ENCODE measurements around the gene FGD2. TPM values are rescaled to one million over a fixed set of nuclear protein-coding genes. Genes with fewer than 3 reads are reported as not detected.

FGD2 gene
- total RNA-seq, 4 donors from 2014 or later = 11.6 to 34.5 (median 22.5) TPM

GRCh38 chr6:36971921-36972673 is 33.4 kb upstream of the FGD2 start:
- TF ChIP-seq EP300 (IDR thresholded peaks at IDR 0.05) (no peak), POLR2AphosphoS5 (IDR thresholded peaks at IDR 0.05) (no peak), POLR2A (IDR thresholded peaks at IDR 0.05) (no peak), CTCF (IDR thresholded peaks at IDR 0.05) (no peak)
- H3K27ac ChIP-seq = no peak overlapping the region
- WGBS, 2 donors (ENCODE audit: low coverage in 1 of 2) = 74 to 80% methylated on average over 1 to 11 of the region's 14 CpGs
- peaks cover 0 to 37% (median 0%) of the 10 kb centered on the region in 3 donors for H3K4me1 ChIP-seq
- H3K4me3 ChIP-seq = no peak overlapping the region
- no peaks in the 10 kb centered on the region for H3K9me3 ChIP-seq
- ATAC-seq = no peak
- H3K36me3 ChIP-seq = peaks cover 0 to 100% of the 10 kb centered on the region in 2 donors
- no peaks in the 10 kb centered on the region for H3K27me3 ChIP-seq

GRCh38 chr6:36973190-36973589 is 32.3 kb upstream of the FGD2 start:
- ATAC-seq = no peak
- 83 to 89% methylated on average over 1 of the region's 1 CpG for WGBS, 2 donors (ENCODE audit: low coverage in 1 of 2)
- H3K4me1 ChIP-seq = peaks cover 0 to 37% (median 0%) of the 10 kb centered on the region in 3 donors
- H3K27ac ChIP-seq = no peak overlapping the region
- H3K27me3 ChIP-seq = no peaks in the 10 kb centered on the region
- no peak overlapping the region for H3K4me3 ChIP-seq
- peaks cover 0 to 100% of the 10 kb centered on the region in 2 donors for H3K36me3 ChIP-seq
- H3K9me3 ChIP-seq = no peaks in the 10 kb centered on the region
- no peak for TF ChIP-seq EP300 (IDR thresholded peaks at IDR 0.05)
- TF ChIP-seq POLR2AphosphoS5 (IDR thresholded peaks at IDR 0.05) = no peak
- no peak for TF ChIP-seq CTCF (IDR thresholded peaks at IDR 0.05)
- no peak for TF ChIP-seq POLR2A (IDR thresholded peaks at IDR 0.05)

GRCh38 chr6:36973647-36974046 is 31.8 kb upstream of the FGD2 start:
- 83 to 95% methylated on average over 3 to 4 of the region's 4 CpGs for WGBS, 2 donors (ENCODE audit: low coverage in 1 of 2)
- no peak for ATAC-seq
- H3K4me3 ChIP-seq = no peak overlapping the region
- peaks cover 0 to 100% of the 10 kb centered on the region in 2 donors for H3K36me3 ChIP-seq
- peak overlapping the region in 1 of 4 donors; percentile 35 for H3K27ac ChIP-seq
- H3K27me3 ChIP-seq = no peaks in the 10 kb centered on the region
- no peaks in the 10 kb centered on the region for H3K9me3 ChIP-seq
- peaks cover 0 to 37% (median 0%) of the 10 kb centered on the region in 3 donors for H3K4me1 ChIP-seq
- no peak for TF ChIP-seq POLR2A (IDR thresholded peaks at IDR 0.05)
- no peak for TF ChIP-seq CTCF (IDR thresholded peaks at IDR 0.05)
- no peak for TF ChIP-seq POLR2AphosphoS5 (IDR thresholded peaks at IDR 0.05)
- no peak for TF ChIP-seq EP300 (IDR thresholded peaks at IDR 0.05)

GRCh38 chr6:36975231-36976006 is 30.0 kb upstream of the FGD2 start:
- ATAC-seq = peak; percentile 47
- Histone ChIP-seq H3K9me3 (no peaks in the 10 kb centered on the region), H3K4me1 (peaks cover 0 to 47% (median 4%) of the 10 kb centered on the region in 3 donors), H3K36me3 (peaks cover 0 to 88% of the 10 kb centered on the region in 2 donors), H3K27me3 (no peaks in the 10 kb centered on the region), H3K4me3 (no peak overlapping the region), H3K27ac (peak overlapping the region in 2 of 4 donors; percentile 29 to 48)
- WGBS, 2 donors (ENCODE audit: low coverage in 1 of 2) = 27 to 100% methylated on average over 1 to 2 of the region's 7 CpGs
- no peak for TF ChIP-seq POLR2AphosphoS5 (IDR thresholded peaks at IDR 0.05)
- no peak for TF ChIP-seq CTCF (IDR thresholded peaks at IDR 0.05)
- TF ChIP-seq POLR2A (IDR thresholded peaks at IDR 0.05) = no peak
- TF ChIP-seq EP300 (IDR thresholded peaks at IDR 0.05) = no peak
